Cardiac fibroblast (primary cell): Measurements from ENCODE around the gene SPRTN.

ENCODE experiments used
- DNase-seq, 2 donors: peaks; one replicate each; pipeline versions ENCODE4 v3.0.0 to v3.0.0-alpha.2; 2010; ENCODE audit warnings: low read depth in 2 of 2
- H3K4me3 ChIP-seq, 2 donors: replicated peaks in 1 of 2; 1 replicate in 1 of 2; 2 replicates in 1 of 2; pipeline ENCODE4 v1.5.1; 2011; ENCODE audit warnings: low read depth in 2 of 2, low read length in 2 of 2, mild to moderate bottlenecking in 2 of 2, moderate library complexity in 1 of 2
- CTCF ChIP-seq: IDR thresholded peaks from one replicate; pipeline ENCODE4 v1.5.1; 2011; ENCODE audit warnings: low read depth, mild to moderate bottlenecking, low read length, inconsistent platforms

SPRTN gene

DNA sequence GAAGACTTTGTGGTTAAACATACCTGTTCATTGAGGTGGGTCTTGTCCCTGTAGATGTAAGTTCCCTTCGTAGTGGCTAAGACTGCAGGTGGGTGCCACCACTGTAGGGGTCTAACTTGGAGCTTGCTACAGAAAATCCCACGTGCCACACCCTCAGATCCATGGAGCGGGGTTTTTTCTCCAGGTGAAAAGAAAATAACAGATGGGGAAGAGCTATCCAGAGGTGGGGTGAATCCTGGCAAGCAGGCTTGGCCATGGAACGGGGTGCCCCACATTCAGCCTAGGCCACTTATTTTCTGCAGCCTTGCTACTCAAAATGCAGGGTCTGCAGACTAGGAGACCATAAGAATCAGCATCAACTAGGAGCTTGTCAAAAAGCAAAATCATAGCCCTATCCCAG is 24.4 kb upstream of the SPRTN start:
- TF ChIP-seq CTCF: no peak
- no peak overlapping the region for H3K4me3 ChIP-seq
- DNase-seq: no peak

DNA sequence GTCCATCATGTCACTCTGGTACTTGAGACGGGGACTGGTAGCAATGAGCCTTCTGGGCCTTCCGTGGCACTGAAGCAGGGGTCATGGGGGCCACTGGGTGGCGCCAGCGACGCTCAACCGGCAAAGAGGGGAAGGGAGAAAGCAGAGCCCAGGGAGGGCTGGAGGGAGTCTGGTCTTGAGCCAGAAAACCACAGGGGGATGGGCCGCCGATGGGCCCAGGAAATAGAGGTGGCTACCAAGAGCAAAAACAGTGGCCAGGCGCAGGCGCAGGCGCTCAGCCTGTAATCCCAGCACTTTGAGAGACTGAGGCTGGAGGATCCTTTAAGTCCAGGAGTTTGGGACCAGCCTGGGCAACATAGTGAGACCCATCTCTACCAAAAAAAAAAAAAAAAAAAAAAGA is 22.2 kb upstream of the SPRTN start:
- DNase-seq: peak; percentile 48 to 55
- TF ChIP-seq CTCF: peak; percentile 65
- no peak overlapping the region for H3K4me3 ChIP-seq

DNA sequence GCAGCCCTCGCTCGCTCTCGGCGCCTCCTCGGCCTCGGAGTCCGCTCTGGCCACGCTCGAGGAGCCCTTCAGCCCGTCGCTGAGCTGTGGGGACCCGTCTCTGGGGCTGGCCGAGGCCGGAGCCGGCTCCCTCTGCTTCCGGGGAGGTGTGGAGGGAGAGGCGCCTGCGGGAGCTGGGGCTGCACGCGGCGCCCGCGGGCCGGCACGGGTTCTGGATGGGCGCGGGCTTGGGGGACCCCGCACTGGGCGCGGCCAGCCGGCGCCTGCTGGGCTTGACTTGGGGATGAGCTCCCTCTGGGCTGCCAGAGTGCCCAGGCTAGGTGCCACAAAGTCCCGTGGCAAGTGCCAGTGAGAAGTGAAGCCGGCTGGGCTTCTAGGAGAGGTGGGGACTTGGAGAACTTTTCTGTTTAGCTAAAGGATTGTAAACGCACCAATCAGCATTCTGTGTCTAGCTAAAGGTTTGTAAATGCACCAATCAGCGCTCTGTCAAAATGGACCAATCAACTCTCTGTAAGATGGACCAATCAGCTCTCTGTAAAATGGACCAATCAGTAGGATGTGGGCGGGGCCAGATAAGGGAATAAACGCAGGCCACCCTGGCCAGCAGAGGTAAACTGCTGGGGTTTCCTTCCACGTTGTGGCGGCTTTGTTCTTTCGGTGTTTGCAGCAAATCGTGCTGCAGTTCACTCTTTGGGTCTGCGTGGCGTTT is 20.6 kb upstream of the SPRTN start:
- no peak overlapping the region for H3K4me3 ChIP-seq
- TF ChIP-seq CTCF: no peak
- no peak for DNase-seq

DNA sequence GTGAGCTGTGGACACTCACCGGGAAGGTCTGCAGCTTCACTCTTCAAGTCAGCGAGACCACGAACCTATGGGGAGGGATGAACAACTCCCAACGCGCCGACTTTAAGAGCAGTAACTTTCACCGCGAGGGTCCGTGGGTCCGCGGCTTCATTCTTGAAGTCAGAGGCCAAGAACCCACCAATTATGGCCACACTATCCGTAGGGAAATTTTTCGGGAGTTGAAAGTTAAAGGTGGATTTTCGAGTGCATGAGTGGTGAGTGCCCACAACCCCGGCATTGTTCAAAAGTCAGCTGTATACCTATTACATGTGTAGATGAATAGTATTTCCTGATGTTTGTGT is 20.1 kb upstream of the SPRTN start:
- DNase-seq: no peak
- no peak for TF ChIP-seq CTCF
- H3K4me3 ChIP-seq: no peak overlapping the region

DNA sequence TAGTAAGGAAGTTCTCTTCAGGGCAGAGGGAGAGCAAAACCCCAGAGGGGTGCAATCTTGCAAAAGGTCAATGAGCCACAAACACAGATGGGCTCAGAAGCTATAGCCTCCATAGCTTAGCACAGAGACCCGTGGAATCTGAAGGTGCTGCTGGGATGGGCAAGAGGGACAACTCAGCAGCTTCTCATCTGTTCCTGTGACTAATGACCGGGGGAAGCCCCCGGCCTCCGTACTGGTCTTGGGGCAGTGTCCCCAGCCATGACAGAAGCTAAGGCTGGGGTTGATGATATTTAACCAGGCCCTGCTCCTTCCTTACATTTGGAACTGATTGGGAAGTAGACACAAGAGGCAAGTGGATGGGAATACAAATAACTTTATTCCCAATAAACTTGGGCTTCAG is 19.5 kb upstream of the SPRTN start:
- H3K4me3 ChIP-seq: no peak overlapping the region
- TF ChIP-seq CTCF: no peak
- no peak for DNase-seq

- no peak overlapping the region for H3K4me3 ChIP-seq
- TF ChIP-seq CTCF: no peak
- no peak for DNase-seq
Observed at GRCh38 chr1:231319080-231319479, 19.0 kb upstream of the SPRTN start.
